C4-2B (cell line): ENCODE measurements around the gene FAT3.

ENCODE experiments used
- ZFX ChIP-seq: fragments of 450-650 bp; IDR thresholded peaks from 2 replicates; pipeline ENCODE4 v1.6.1; 2017
- TF ChIP-seq, protein P1 (sequence below): fragments of 450-650 bp; conservative IDR thresholded peaks from 2 replicates; pipeline ENCODE4 v1.5.1; 2017; ENCODE audit warnings: mild to moderate bottlenecking

DNA sequence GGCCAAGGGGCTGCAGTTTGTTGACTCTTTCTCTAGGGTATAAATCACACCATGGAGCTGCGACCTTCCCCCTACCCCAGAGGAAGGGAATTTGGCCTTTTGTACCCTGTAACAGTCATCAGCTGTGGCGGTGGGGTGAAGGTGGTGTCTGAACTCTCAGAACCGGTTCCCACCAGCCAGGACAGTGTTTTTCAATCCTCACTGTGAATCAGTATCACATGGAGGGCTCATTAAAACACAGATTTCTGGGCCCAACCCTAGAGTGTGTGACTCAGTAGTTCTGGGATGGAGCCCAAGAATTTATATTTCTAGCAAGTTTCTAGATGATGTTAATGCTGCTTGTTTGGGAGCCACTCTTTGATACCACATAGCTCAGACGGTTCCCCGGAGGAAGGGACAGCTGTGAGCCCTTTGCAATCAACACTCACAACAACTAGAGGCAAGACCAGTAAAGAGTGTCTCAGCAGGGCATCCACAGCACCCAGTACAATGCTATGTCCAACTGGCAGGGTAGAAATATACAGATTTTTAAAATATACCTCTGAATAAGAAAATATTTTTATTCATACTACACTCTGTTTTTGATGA is 43.9 kb upstream of the FAT3 start:
- TF ChIP-seq, protein P1, sequence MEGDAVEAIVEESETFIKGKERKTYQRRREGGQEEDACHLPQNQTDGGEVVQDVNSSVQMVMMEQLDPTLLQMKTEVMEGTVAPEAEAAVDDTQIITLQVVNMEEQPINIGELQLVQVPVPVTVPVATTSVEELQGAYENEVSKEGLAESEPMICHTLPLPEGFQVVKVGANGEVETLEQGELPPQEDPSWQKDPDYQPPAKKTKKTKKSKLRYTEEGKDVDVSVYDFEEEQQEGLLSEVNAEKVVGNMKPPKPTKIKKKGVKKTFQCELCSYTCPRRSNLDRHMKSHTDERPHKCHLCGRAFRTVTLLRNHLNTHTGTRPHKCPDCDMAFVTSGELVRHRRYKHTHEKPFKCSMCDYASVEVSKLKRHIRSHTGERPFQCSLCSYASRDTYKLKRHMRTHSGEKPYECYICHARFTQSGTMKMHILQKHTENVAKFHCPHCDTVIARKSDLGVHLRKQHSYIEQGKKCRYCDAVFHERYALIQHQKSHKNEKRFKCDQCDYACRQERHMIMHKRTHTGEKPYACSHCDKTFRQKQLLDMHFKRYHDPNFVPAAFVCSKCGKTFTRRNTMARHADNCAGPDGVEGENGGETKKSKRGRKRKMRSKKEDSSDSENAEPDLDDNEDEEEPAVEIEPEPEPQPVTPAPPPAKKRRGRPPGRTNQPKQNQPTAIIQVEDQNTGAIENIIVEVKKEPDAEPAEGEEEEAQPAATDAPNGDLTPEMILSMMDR, result no peak
- no peak for TF ChIP-seq ZFX
